Mesenteric fat pad (tissue), 1 donor: ENCODE measurements around the gene FAAH. TPM values are rescaled to one million over a fixed set of nuclear protein-coding genes. Genes with fewer than 3 reads are reported as not detected.
"Not testable (repeated sequence)": the region's sequence is repeated elsewhere in the genome, so short reads cannot be mapped to it uniquely, and the experiment has no call there.

Experiments
- DNase-seq: peaks from one replicate; pipeline ENCODE4 v3.0.0-alpha.2; 2020; ENCODE audit warnings: low spot score
- long read RNA-seq: library from polyadenylated mRNA; unstranded; transcript quantifications from one replicate; pipeline ENCODE4 v2.0.0, GENCODE V29; 2020
- total RNA-seq: library from RNA; stranded (reverse); fragmentation: NEBNext Ultra II Directional; extraction: Animal tissue kit (Norgen Biotek cat#: 25700); gene quantifications from one replicate; pipeline ENCODE4 v1.2.1, GENCODE V29; 2021
- donor health status: DM: yes; HTN: yes; CAD: no.

Gene FAAH
- 16.4 TPM for total RNA-seq
- long read RNA-seq, transcript FAAH-201 (15 exons, 2,094 nt) = major isoform, 19 of 42 reads
- long read RNA-seq, partial matches to known transcripts = 6 of 42 reads
- long read RNA-seq, other reads (novel, unspliced or antisense) = 17 of 42 reads

DNA sequence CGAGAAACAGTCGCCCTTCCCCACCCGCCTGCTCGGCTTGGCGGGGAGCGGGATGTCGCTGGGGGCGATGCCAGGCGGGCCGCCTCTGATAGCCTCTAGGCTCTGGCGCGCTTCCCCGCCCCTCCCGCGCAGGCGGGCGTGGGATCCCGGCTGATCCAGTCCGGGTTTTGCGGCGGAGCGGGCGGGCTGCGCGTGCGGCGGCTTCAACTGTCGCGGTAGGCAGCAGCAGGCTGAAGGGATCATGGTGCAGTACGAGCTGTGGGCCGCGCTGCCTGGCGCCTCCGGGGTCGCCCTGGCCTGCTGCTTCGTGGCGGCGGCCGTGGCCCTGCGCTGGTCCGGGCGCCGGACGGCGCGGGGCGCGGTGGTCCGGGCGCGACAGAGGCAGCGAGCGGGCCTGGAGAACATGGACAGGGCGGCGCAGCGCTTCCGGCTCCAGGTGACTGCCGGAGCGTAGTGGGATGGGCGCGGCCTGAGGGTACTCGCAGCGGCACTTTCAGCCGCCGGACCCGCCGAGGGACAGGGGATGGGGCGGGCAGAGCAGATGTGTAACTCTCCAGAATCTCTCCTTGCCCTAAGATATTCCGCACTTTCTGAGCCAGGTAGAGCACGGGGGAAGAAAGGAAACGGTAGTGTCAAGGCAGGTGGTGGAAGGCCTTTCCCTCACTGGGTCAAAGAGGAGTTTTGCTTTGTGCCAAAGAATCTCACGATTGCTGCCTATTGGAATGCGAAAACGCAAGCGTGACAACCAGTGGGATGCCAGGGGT is at the start of gene FAAH:
FAAH (plus strand) TSS at position 210 of the 764 bp plus-strand sequence; CDS start at position 242, 32 bp downstream.
- no peak for DNase-seq

DNA sequence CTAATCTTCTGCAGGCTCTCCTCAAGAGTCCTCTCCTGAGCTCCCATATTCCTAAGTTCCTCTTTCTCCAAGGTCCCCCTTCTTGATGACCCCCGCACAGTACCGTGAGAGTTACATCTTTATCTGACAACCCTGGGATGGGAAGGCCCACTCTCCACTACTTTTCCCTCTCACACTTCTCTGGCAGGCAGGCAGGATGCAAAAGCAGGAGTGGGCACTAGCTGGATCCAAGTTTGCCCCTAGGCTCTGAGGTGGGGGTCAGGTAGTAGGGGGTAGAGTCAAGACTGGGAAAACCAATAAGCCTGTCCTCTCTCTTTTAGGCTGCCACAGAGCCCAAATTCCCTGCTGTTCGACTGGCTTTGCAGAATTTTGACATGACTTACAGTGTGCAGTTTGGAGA is 49.6 kb upstream of the FAAH start:
- DNase-seq = peak; percentile 59

DNA sequence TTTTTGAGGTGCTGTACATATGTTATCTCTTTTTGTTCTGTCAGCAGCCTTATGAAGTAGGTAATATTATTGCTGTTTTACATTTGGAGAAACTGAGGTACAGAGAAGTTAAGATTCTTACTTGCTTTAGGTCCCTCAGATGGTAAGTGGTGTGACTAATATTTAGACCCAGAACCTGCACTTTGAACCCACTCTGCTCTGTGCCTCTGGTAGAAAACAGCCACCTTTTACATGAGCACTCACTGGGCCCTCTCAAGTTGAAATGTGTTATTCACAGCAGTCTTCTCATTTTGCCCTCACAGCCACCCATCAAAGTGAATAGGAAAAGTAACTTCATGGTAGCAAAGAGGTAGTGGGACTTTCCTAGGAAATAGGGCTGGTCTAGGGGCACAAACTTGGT is 48.8 kb upstream of the FAAH start:
- DNase-seq = no peak

DNA sequence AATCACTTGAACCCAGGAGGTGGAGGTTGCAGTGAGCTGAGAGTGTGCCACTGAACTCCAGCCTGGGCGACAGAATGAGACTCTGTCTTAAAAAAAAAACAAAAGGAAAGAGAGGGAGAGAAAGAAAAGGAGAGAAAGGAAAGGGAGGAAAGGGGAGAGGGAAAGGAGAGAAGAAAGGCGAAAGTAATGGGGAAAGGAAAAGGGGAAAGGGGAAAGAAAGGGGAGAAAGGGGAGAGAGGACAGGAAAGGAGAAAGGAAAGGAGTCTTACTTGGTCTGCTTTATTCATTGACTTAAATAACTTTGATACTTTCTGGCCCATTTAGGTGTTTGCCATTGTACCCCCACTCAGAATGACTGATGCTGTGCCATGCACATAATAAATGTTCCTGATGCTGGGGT is 41.8 kb upstream of the FAAH start:
- DNase-seq = no peak

DNA sequence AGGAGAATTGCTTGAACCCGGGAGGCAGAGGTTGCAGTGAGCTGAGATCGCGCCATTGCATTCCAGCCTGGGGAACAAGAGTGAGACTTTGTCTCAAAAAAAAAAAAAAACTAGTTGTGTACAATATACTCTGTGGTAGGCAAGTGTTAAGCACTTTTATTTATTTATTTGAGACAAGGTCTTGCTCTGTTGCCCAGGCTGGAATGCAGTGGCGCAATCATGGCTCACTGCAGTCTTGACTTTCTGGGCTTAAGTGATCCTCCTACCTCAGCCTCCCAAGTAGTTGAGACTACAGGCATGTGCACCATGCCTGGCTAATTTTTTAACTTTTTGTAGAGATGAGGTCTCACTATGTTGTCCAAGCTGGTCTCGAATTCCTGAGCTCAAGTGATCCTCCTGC is 38.2 kb upstream of the FAAH start:
- DNase-seq = not testable (repeated sequence)

DNA sequence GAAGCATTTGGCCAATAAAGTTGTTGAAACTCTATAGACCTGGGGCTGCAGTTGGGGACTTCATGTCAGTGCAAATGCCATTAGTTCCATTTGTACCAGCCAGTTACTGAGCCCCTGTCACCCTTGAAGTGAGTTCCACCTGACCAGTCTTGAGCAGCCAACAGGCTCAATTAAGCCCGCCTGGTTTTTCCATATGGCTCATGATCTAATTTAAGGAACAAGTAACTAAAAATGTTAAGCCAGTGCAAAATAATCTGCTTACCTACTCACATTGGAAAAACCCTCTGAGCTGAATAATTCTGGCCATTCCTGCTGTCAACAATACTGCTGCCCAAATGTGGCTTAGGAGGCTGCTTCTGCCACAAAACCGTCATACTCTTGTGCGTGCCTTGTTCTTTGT is 32.0 kb upstream of the FAAH start:
- DNase-seq = no peak

DNA sequence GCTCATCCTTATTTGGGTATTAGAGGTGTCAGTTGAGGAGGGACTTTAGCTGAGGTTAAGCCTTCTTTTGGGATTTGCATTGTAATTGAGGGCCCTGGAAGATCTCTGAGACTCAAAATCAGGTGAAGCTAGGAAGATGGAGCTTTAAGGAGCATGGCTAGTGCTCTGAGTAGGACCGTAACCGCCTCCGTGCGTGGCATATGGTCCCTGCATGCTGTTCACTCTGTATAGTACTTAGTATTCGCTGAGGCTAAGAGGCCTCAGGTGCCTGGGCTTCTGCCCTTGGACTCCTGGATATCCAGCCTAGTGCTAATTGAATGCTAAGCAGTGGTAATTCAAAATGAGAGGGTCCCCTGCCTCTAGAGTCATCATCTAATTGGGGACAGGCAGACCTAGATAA is 31.0 kb upstream of the FAAH start:
- DNase-seq = no peak

DNA sequence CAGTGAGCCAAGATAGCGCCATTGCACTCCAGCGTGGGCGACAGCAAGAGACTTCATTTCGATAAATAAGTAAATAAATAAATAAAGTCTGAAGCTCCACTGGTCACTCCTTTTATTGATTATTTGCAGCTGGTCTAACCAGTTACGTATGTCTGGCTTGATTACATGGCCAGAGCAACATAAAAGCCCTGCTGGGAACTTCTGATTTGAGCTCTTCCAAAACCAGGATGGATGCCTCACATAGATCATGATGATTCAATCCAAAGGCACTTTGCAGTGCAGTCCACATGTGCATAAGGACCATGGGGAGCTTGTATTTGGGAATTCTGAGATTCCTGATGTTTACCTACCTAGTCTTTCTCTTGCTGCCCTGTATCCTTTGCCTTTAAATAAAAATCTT is 29.5 kb upstream of the FAAH start:
- no peak for DNase-seq

DNA sequence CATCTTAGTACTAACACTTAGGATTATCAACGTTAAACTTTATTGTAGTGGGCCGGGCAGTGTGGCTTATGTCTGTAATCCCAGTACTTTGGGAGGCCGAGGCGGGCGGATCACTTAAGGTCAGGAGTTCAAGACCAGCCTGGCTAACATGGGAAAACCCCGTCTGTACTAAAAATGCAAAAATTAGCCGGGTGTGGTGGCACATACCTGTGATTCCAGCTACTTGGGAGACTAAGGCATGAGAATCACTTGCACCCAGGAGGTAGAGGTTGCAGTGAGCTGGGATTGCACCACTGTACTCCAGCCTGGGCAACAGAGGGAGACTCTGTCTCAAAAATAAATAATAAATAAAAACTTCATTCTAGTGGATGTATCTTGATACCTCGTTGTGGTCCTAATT is 28.3 kb upstream of the FAAH start:
- not testable (repeated sequence) for DNase-seq

DNA sequence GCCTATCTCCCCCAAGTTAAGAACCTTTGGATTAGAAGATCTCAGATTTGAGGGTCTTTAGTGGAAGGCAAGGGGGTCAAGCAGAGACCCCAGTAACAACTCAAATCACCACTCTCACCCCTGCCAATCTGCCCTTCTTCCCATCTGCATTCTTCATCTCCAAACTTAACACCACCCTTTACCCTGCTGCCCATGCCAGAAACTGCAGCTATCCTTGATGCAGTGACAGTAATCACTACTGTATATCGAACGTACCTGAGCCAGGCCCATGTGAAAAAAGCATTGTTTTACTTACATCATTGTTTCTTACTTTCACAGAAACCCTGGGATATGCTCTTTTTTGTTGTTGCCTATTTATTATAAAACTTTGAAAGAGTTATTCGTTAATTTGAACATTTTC is 27.0 kb upstream of the FAAH start:
- DNase-seq = no peak

DNA sequence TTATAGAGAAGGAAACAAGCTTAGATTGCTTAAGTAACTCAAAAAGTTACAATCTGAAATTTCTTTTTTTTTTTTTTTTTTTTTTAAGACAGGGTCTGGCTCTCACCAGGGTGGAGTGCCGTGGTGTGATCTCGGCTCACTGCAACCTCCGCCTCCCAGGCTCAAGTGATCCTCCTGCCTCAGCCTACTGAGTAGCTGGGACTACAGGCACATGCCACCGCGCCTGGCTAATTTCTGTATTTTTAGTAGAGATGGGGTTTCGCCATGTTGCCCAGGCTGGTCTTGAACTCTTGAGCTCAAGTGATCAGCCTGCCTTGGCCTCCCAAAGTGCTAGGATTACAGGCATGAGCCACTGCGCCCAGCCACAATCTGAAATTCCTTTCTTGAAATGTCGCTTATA is 26.4 kb upstream of the FAAH start:
- DNase-seq = not testable (repeated sequence)

DNA sequence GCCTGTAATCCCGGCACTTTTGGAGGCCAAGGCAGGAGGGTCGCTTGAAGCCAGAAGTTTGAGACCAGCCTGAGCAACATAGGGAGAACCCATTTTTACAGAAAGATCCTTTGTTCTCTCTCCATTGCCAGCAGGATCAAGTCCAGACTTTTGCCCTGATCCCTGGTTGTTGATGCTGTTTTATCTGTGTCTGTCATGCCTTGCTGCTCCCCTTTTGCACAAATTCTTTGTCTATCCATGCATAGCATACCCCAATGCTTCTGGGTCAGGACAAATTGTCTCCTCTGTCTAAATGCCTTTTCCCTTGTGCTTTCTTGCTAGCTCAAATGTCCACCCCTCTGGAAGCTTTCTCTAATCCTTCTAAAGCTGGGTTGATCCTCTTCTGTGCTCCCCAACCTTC is 25.3 kb upstream of the FAAH start:
- peak; percentile 20 for DNase-seq

DNA sequence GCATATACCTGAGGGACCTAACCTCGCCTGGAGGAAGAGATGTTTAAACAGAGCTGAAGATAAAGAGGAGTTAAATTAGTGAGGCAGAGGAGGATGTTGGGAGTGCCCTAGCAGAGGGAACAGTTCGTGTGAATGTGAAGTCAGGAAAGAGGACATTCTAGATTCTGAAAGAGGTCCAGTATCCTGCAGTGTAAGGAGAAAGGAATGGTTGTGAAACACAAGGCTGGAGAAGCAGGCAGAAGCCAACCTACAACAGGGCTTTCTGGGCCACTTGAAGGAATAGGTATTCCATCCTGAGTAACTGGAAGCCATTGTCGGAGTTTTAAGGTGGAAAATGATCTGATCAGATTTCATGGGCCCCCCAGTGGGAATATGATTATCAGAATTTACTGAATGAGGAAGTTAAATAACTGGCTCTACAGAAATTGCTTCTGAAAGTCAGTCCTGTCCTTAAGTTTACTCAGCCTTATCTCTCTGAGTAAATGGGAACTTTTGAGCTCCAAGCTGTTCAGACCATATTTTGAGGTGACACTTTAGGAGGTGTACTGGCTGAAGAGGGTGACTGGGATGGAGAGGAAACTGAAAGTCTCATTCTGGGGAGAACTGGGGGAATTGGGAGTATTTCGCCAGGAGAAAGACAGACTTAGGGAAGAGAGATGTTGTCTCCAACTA is 24.4 kb upstream of the FAAH start:
- no peak for DNase-seq

DNA sequence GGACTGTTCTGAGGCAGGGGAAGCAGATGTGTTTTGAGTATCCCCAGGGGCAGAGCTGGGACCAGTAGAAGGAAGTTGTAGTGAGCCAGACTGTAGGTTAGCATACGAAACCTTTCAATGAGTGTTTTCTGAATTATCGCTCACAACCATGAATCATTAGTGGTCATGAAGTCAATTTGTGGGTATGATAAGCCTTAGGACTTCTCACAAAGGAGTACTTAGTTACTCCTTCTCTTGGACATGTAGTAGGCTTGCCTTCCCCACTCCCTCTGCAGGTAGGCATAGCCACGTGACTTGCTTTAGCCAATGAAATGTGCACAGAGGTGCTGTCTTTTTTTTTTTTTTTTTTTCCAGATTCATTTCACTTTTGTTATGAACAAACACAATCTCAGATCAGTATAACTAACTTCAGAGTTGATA is 23.9 kb upstream of the FAAH start:
- peak; percentile 0 for DNase-seq

DNA sequence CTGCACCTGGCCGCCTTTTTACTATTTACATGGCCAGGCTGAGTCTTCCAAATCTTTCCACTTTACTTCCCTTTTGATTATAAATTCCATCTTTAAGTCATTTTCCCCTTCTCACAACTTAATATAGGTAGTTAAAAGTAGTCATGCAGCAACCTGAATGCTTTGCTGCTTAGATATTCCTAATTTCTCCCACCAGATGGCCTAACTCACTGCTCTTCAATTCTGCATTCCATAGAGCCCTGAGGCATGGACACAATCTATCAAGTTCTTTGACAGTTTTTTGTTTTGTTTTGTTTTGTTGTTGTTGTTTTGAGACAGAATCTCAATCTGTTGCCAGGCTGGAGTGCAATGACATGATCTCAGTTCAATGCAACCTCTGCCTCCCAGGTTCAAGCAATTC is 21.7 kb upstream of the FAAH start:
- no peak for DNase-seq

DNA sequence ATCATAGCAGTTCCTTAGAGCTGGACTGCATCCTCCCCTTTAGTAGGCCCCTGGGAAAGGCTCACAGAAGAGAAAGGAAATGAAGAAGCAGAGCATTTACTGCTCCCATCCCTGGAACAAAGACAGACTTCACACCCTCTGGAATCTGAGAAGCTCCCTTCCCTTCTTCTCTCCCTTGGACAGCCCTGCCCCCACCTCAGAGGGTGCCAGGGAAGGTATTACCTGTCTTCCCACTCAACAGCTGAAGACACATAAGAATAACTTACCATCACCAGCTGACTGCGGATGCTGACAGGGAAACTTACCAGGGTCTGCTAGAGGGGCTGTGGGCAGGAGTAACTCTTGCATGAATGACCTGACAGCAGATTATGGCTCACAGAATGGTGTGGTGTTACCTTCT is 14.1 kb upstream of the FAAH start:
- no peak for DNase-seq

DNA sequence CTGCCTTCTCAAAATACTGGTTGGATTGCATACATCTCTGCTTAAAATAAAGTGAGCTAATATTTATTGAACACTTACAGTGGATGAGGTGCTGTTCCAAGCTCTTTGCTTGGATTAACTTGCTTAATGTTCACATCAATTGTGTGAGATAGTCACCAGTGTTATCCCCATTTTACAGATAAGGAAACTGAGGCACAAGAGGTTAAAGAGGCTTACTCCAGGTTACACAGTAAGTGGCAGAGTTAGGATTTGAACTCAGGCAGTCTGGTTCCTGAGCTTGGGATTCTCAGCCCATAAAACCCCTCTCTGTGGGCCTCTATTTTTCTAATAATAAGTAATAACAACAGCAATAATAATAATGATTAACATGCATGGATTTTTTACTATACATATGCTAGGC is 13.6 kb upstream of the FAAH start:
- DNase-seq = no peak

DNA sequence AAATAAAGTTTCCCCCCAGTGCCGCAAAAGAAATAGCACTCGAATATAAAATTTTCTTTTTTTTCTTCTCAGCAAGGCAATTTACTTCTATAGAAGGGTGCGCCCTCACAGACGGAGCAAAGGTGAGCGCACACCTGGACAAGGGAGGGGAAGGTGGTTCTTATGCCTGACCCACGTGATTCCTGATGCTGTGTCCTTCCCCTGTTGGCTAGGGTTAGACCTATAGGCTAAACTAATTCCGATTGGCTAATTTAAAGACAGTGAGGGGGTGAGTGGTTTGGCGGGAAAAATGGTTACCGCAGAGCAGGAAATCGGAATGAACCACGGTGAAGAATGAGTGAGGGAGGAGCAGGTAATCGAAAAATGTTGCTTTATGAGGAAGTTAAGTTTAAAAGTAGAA is 607 bp upstream of the FAAH start:
- no peak for DNase-seq

DNA sequence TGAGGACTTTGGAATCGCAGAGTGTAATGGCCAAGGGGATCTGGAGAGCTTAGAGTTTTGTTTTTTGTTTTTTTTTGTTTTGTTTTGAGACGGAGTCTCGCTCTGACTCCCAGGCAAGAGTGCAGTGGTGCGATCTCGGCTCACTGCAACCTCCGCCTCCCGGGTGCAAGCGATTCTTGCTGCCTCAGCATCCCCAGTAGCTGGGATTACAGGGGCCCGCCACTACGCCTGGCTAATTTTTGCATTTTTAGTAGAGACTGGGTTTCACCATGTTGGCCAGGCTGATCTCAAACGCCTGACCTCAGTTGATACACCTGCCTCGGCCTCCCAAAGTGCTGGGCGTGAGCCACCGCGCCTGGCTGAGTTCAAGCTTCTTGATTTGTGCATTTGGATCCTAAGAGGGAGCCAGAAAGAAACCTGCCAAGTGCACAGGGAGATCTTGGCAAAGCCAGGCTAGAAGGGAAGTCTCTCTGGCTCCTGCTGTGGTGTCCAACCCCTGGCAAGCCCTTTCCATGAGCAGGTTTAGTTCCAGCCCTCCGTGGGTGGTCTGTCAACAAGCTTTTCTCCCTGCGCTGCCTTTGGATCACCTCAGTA is 852 bp downstream of the FAAH start:
- DNase-seq = no peak

DNA sequence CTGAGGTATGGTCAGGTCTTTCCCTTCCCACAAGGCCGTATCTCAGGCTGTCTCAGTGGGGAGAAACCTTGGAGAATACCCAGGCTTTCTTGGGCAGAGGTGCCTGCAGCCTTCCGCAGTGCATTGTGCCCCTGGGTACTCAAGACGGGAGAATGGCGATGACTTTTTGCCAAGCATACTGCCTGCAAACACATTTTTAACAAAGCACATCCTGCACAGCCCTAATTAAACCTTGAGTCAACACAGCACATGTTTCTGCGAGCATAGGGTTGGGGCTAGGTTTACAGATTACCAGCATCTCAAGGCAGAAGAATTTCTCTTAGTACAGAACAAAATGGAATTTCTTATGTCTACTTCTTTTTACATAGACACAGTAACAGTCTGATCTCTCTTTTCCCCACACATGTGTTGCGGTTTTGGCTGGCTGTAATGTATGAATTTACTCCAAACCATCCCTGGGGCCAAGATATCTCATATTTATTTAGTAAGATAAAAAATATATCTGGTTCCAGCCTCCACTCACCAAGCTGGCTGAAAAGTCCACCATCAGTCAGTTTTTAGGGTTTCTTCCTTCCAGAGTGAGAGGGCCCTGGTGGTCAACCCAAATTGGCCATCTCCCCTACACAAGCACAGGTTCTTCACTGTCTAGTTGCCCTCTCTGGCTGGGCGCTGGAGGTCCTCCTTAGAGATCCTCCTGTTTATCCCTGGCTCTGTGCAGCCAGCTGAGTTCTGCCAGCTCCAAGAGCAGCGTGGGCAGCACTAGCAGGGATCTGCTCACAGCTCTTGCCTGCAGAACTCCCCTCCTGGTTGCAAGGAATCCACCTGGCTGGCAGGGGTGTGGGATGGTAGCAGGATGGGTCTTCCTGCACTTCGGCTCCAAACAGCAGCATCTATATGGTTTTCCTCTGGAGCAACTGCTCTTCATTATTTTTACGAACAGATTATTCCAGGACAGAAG is 2.6 kb downstream of the FAAH start:
- DNase-seq = no peak

DNA sequence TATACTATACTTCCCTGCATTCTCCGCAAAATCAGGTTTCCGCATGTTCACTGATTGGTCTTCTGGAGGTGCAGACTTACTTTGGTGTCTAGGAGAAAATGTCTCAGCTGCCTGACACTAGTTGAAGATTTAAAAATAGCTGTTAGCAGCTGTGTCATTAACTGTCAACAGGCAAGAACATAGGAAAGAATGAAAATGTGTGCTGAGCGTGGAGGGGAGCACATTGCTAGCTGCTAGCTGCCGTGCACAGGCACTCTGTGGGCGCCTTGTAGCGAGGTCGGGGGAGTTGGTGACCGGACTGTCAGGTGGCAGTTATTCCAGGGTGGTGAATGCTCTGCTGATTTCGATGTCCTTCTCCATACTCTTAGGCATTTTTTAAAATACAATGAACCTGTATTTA is 5.2 kb downstream of the FAAH start:
- DNase-seq = no peak
